HL-60/S4 treated with phorbol 12-myristate 13-acetate at 8.2 ng/mL for 4 days and 3 days (cell line): Measurements from ENCODE around the gene MBTPS2.
"Not testable (repeated sequence)": the region's sequence is repeated elsewhere in the genome, so short reads cannot be mapped to it uniquely, and the experiment has no call there.

ENCODE experiments used
- in situ Hi-C: fragments of 300-500 bp; cut with MboI; formaldehyde crosslinking; loops from 2 replicates; pipeline ENCODE4 v1.15.0; 2022; ENCODE audit warnings: low sequenced_read_pairs

MBTPS2 gene

GRCh38 chrX:21855937-21856415 is 16.6 kb downstream of the MBTPS2 start, which contains the start of gene YY2:
TSS of gene YY2 (plus strand) at chrX:21855987. CDS start at chrX:21856485, 498 bp downstream.
- in situ Hi-C loops = no loop called here

GRCh38 chrX:21856504-21856903 is 17.1 kb downstream of the MBTPS2 start:
- in situ Hi-C loops = no loop called here

- in situ Hi-C loops = no loop called here
Measured at GRCh38 chrX:21863241-21863640, 23.8 kb downstream of the MBTPS2 start.

GRCh38 chrX:21865436-21865835 is 26.0 kb downstream of the MBTPS2 start:
- in situ Hi-C loops = no loop called here

DNA sequence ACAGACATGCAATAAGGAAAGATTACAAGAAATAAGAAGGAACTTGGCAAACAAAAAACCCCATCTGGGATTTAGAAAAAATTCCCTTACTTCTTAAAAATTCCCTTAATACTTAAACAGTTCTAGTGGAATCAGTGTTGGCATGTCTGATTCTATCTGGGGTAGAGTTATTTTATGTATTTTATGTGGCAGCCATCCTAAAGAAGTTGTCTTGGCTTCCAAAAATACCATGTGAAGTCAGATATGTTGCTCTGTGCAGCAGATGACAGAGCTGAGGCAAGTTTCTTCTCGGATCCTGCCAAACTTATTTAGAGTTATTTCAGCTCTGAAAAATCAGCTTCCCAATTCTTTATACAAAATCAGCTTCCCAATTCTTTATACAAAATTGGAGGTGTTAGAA is 31.1 kb downstream of the MBTPS2 start:
- in situ Hi-C loops = no loop called here

- in situ Hi-C loops = no loop called here
Measured at GRCh38 chrX:21873063-21873775, 33.8 kb downstream of the MBTPS2 start.

GRCh38 chrX:21874182-21874581 is 34.8 kb downstream of the MBTPS2 start:
- in situ Hi-C loops = not testable (repeated sequence)

- in situ Hi-C loops = no loop called here
Measured at GRCh38 chrX:21875013-21875412, 35.6 kb downstream of the MBTPS2 start.

- in situ Hi-C loops = no loop called here
Measured at GRCh38 chrX:21881881-21882574, 42.6 kb downstream of the MBTPS2 start.

- in situ Hi-C loops = no loop called here
Measured at GRCh38 chrX:21883258-21883657, 43.8 kb downstream of the MBTPS2 start.

DNA sequence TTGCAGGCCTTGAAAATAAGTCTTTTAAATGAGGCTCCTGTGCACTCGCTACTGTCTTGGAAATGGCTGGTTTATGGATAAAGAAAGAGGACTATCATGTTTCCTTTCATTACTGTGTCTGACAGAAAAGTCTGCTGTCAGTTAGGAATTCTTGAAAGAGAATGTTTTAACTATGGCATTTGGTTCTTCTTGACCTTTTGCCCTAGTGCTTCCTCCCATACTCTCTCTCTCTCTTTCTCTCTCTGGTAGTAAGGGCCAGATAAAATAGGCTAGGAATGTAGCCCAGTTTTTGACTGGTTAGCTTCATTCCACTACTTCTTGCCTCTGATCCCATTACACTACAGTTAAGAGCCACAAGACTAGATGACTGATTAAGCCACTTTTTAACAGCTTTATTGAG is 46.2 kb downstream of the MBTPS2 start:
- in situ Hi-C loops = no loop called here

GRCh38 chrX:21905313-21905712 is 65.9 kb downstream of the MBTPS2 start:
- in situ Hi-C loops = no loop called here

DNA sequence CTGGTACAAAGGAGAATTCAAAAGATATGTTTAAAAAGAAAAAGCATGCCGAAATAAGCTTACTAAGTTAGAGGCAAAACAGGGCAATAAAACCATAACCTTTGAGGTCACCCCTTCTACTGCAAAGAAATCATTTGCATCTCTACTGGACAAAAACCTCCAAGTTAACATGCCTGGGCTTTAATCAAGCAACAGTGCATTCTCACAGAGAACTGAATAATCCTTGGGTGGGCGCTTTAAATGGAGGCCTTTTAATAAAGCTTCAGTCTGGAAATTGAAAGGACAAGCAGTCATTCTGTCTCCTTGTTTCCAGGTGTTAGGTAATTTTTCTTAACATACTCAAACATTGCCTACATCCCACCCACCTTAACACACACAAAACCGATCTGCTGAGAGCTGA is 66.5 kb downstream of the MBTPS2 start:
- in situ Hi-C loops = no loop called here

- in situ Hi-C loops = no loop called here
Measured at GRCh38 chrX:21907260-21907659, 67.8 kb downstream of the MBTPS2 start.

GRCh38 chrX:21911481-21911880 is 72.1 kb downstream of the MBTPS2 start:
- in situ Hi-C loops = no loop called here

- in situ Hi-C loops = no loop called here
Measured at GRCh38 chrX:21912220-21912619, 72.8 kb downstream of the MBTPS2 start.

- in situ Hi-C loops = no loop called here
Measured at GRCh38 chrX:21912989-21913388, 73.6 kb downstream of the MBTPS2 start.

GRCh38 chrX:21926116-21926515 is 86.7 kb downstream of the MBTPS2 start:
- in situ Hi-C loops = no loop called here

- in situ Hi-C loops = no loop called here
Measured at GRCh38 chrX:21926527-21927278, 87.3 kb downstream of the MBTPS2 start.

DNA sequence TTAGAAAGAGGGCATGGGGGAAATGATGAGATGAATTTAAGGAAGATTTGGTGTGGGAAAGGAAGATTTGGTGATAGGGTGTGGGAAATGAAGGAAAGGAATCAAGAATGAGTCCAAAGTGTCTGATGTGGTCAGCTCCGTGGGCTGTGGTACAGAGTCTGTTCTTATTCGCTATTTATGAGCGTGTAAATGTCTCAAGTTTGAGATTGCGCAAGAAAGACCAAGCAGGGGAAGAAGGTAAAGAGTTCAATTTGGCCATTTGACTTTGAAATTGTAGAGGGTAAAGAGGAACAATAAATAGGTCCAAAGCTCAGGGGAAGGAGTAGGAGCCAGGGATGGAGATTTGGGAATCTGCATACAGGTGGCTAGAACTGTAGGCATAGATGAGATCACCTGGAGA is 89.8 kb downstream of the MBTPS2 start:
- in situ Hi-C loops = no loop called here

DNA sequence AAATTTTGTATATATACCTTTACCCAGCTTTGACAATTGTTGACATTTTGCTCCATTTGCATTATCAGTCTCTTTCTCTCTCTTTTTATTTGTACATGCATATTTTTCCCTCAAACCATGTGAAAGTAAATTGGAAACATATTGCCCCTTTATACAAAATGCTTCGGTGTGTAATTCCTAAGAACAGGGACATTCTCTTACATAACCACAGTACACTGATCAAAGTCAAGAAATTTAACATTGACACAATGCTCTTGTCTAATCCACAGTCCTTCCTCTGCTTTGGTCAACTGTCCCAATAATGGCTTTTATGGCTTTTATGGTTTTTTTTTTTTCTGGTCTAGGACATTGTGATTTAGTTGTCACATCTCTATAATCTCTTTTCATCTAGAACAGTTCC is 91.6 kb downstream of the MBTPS2 start:
- in situ Hi-C loops = no loop called here
